Epithelial cell of proximal tubule (primary cell): ENCODE data around the gene ICAM3. TPM values are rescaled to one million over a fixed set of nuclear protein-coding genes. Genes with fewer than 3 reads are reported as not detected.

Source experiments
- DNase-seq: peaks from one replicate; pipeline ENCODE4 v3.0.0-alpha.2; 2011; ENCODE audit warnings: low read depth
- H3K4me3 ChIP-seq: 2 replicates; pipeline ENCODE4 v1.5.1; 2011; ENCODE audit warnings: low read depth, mild to moderate bottlenecking, low read length
- total RNA-seq: library from RNA; depleted of rRNA; stranded (reverse); fragments of >200 nt; gene quantifications from 2 replicates; pipeline ENCODE4 v1.2.3, GENCODE V29; 2015
- TF ChIP-seq, protein P1 (sequence below): conservative IDR thresholded peaks from 2 replicates; pipeline ENCODE4 v1.5.1; 2012; ENCODE audit warnings: low read depth, mild to moderate bottlenecking, low read length

The ICAM3 gene
- total RNA-seq, 1 donor from 2014 or later = 3.4 TPM

DNA sequence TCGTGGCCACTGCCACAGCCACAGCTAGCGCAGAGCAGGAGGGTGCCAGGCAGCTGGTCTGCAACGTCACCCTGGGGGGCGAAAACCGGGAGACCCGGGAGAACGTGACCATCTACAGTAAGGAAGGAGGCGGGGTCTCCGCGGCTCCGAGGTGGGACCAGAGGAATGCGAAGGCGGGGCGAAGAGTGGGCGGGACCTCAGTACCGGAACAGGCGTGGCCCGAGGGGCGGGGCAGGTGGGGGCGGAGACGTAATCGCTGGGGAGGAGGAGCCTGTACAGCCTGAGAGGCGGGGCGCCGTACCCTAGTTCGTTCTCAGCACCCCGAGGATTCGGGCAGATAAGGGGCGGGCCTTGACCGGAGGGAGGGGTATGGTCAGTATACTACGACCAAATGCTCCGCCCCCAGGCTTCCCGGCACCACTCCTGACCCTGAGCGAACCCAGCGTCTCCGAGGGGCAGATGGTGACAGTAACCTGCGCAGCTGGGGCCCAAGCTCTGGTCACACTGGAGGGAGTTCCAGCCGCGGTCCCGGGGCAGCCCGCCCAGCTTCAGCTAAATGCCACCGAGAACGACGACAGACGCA, 47.1 kb downstream of the ICAM3 start:
- DNase-seq = no peak
- H3K4me3 ChIP-seq = peak overlapping the region; percentile 43
- TF ChIP-seq, protein P1, sequence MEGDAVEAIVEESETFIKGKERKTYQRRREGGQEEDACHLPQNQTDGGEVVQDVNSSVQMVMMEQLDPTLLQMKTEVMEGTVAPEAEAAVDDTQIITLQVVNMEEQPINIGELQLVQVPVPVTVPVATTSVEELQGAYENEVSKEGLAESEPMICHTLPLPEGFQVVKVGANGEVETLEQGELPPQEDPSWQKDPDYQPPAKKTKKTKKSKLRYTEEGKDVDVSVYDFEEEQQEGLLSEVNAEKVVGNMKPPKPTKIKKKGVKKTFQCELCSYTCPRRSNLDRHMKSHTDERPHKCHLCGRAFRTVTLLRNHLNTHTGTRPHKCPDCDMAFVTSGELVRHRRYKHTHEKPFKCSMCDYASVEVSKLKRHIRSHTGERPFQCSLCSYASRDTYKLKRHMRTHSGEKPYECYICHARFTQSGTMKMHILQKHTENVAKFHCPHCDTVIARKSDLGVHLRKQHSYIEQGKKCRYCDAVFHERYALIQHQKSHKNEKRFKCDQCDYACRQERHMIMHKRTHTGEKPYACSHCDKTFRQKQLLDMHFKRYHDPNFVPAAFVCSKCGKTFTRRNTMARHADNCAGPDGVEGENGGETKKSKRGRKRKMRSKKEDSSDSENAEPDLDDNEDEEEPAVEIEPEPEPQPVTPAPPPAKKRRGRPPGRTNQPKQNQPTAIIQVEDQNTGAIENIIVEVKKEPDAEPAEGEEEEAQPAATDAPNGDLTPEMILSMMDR = no peak

DNA sequence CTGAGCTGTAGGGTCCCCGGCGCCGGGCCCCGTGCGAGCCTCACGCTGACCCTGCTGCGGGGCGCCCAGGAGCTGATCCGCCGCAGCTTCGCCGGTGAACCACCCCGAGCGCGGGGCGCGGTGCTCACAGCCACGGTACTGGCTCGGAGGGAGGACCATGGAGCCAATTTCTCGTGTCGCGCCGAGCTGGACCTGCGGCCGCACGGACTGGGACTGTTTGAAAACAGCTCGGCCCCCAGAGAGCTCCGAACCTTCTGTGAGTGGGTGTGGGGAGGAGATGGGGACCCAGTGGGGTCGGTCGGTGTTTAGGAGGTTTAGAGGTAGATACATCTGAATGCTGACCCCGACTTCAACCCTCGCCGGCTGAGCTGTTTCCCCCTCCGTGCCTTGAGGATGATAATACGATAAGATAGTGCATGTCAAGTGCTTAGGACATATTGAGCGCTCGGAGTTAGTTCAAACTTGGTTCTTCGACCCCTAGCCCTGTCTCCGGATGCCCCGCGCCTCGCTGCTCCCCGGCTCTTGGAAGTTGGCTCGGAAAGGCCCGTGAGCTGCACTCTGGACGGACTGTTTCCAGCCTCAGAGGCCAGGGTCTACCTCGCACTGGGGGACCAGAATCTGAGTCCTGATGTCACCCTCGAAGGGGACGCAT, 47.7 kb downstream of the ICAM3 start:
- peak overlapping the region; percentile 43 for H3K4me3 ChIP-seq
- no peak for DNase-seq
- TF ChIP-seq, protein P1 = no peak

DNA sequence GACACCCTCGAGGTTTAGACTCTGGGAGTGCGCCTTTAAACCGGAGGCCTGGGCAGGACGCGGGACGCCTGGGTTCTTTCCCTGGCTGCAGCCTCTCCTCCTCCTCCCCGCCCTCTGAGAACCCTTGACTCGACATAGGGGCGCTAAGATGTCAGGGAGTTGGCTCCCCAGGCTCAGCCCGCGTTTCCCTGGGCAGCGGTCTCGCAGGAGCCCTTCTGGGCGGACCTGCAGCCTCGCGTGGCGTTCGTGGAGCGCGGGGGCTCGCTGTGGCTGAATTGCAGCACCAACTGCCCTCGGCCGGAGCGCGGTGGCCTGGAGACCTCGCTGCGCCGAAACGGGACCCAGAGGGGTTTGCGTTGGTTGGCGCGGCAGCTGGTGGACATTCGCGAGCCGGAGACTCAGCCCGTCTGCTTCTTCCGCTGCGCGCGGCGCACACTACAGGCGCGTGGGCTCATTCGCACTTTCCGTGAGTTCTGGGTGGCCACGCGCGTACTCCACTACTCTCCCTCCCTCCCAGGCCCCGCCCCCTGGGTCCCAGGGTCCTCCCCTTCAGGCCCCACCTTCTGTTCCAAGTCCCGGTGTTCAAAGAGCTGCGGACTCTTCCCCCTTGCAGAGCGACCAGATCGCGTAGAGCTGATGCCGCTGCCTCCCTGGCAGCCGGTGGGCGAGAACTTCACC, 48.4 kb downstream of the ICAM3 start:
- peak overlapping the region; percentile 43 for H3K4me3 ChIP-seq
- no peak for DNase-seq
- TF ChIP-seq, protein P1 = no peak

DNA sequence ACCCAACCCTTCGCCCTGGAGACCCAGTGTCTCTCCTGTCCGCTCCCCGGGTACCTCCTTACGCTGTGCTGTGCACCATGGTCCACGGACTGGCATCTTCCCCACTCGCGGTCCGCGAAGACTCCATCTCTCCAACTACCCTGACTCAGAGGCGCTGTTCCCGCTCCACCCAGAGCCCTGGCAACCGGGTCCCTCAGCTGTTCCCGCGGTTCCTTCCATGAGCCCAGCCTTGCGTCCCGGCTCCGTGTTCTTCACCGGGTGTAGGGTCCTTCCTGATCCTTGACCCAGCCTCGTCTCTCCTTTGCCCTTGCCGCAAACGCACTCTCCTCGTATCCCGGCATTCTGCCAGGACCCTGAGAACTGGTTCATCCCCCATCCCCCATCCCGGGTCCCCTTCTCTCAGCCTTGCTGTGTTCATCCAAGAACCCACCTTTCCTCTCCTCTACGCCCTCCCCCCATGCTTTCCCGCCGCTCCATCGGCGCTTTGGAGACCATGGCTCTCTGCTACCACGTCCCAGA, 49.0 kb downstream of the ICAM3 start:
- DNase-seq = no peak
- TF ChIP-seq, protein P1 = no peak
- H3K4me3 ChIP-seq = no peak overlapping the region

DNA sequence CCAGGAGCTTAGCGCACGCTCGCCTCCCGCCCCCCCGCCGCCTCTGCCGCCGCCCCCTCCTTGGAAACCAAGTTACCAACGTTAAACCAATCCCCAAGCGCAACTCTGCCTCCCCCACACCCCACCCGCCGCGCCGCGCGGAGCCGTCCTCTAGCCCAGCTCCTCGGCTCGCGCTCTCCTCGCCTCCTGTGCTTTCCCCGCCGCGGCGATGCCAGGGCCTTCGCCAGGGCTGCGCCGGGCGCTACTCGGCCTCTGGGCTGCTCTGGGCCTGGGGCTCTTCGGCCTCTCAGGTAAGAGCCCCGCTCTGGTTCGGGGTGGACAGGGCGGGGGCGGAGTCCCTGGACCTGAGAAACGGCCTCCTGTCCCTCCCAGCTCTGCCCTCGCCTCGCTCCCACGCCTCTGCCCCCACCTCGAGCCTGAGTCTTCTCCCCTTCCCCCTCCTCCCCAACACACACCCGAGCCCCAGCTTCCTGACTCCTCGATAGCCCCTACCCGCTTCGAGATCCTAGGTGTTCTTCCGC, 49.5 kb downstream of the ICAM3 start, which contains the start of gene ICAM5:
Gene ICAM5 (plus strand): TSS at position 117 of the 521 bp plus-strand sequence. CDS start 92 bp downstream, at position 209.
- peak within 1 kb of the TSS; percentile 43 for H3K4me3 ChIP-seq
- DNase-seq = no peak
- TF ChIP-seq, protein P1 = no peak

DNA sequence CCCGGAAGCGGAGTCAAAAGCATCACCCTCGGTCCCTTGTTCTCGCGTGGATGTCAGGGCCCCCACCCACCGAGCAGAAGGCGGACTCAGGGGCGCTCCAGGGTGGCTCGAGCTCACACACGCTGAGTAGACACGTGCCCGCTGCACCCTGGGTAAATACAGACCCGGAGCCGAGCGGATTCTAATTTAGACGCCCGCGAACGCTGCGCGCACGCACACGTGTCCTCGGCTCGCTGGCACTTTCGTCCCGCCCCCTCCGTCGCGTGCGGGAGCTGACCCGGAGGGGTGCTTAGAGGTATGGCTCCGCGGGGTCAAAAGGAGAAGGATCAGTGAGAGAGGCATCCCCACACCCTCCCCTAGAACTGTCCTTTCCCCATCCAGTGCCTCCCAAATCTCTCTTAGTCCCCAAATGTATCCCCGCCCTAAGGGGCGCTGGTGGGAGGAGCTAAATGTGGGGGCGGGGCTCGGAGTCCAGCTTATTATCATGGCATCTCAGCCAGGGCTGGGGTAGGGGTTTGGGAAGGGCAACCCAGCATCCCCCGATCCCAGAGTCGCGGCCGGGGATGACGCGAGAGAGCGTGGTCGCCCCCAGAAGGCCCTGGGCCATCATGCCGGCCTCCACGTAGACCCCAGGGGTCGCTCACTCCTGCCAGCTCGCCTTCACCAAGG, 50.1 kb downstream of the ICAM3 start:
- DNase-seq = no peak
- TF ChIP-seq, protein P1 = no peak

More for the DNA sequence above, 50.1 kb downstream of the ICAM3 start:
- peak overlapping the region; percentile 20 for H3K4me3 ChIP-seq
